DND-41 (cell line): ENCODE data around the gene TRDMT1.

Experiments
- ATAC-seq: fragments of 200-7000 bp; cut with Tn5 transposase; 3 replicates; pipeline ENCODE4 v1.9.1; 2021; ENCODE audit warnings: low read depth; ENCODE audit not compliant: insufficient read depth
- DNase-seq: peaks from one replicate; pipeline ENCODE4 v3.0.0-alpha.2; 2020
- H2AFZ ChIP-seq: 2 replicates; pipeline ENCODE4 v1.6.0; 2012; ENCODE audit warnings: low read depth, low read length
- H3K27ac ChIP-seq: 2 replicates; pipeline ENCODE4 v1.5.1; 2012; ENCODE audit warnings: low read length, inconsistent platforms
- H3K27me3 ChIP-seq: fragments of 200-600 bp; sonication (generic); 2 replicates; pipeline ENCODE4 v1.6.0; 2012; ENCODE audit warnings: low read length, mild to moderate bottlenecking, inconsistent platforms; ENCODE audit not compliant: insufficient read depth, poor library complexity
- H3K36me3 ChIP-seq: 2 replicates; pipeline ENCODE4 v1.5.1; 2012; ENCODE audit warnings: low read length, inconsistent platforms; ENCODE audit not compliant: insufficient read depth
- H3K4me1 ChIP-seq: 2 replicates; pipeline ENCODE4 v1.5.1; 2012; ENCODE audit warnings: mild to moderate bottlenecking, low read length; ENCODE audit not compliant: insufficient read depth
- H3K4me2 ChIP-seq: 2 replicates; pipeline ENCODE4 v1.6.0; 2012; ENCODE audit warnings: mild to moderate bottlenecking, moderate library complexity, low read length, inconsistent platforms; ENCODE audit not compliant: insufficient read depth
- H3K4me3 ChIP-seq, 2 experiments: fragments of 200-600 bp in 1 of 2; shearing (Covaris generic) in 1 of 2; 2 replicates each; pipeline ENCODE4 v1.5.1; 2012 to 2016; ENCODE audit warnings: inconsistent platforms in 2 of 2, low read length in 2 of 2, mild to moderate bottlenecking in 2 of 2, low read depth in 1 of 2, moderate library complexity in 1 of 2
- H3K79me2 ChIP-seq: 2 replicates; pipeline ENCODE4 v1.6.0; 2012; ENCODE audit warnings: low read length, inconsistent platforms; ENCODE audit not compliant: insufficient read depth
- H3K9ac ChIP-seq: 2 replicates; pipeline ENCODE4 v1.6.0; 2012; ENCODE audit warnings: low read depth, mild to moderate bottlenecking, inconsistent platforms, low read length, moderate library complexity
- H3K9me3 ChIP-seq: 2 replicates; pipeline ENCODE4 v1.5.1; 2012; ENCODE audit warnings: low read length, moderate library complexity, mild to moderate bottlenecking, inconsistent platforms; ENCODE audit not compliant: insufficient read depth, severe bottlenecking
- H4K20me1 ChIP-seq: 2 replicates; pipeline ENCODE4 v1.6.0; 2012; ENCODE audit warnings: low read length; ENCODE audit not compliant: insufficient read depth
- CTCF ChIP-seq: IDR thresholded peaks from 2 replicates; pipeline ENCODE4 v1.5.1; 2012; ENCODE audit warnings: borderline replicate concordance, low read length, moderate library complexity, mild to moderate bottlenecking; ENCODE audit not compliant: poor library complexity, severe bottlenecking; ENCODE audit errors: extremely low read depth
- EZH2 ChIP-seq: IDR thresholded peaks from 3 replicates; pipeline ENCODE4 v1.6.1; 2012; ENCODE audit warnings: borderline replicate concordance, low read depth, mild to moderate bottlenecking, moderate library complexity, low read length, inconsistent platforms; ENCODE audit not compliant: severe bottlenecking

TRDMT1 gene

GRCh38 chr10:17248964-17249363, 47.5 kb upstream of the TRDMT1 start:
- ATAC-seq: no peak
- H3K4me3 ChIP-seq: no peak overlapping the region
- H4K20me1 ChIP-seq: no peaks in the 10 kb centered on the region
- no peak overlapping the region for H3K27ac ChIP-seq
- DNase-seq: no peak
- H2AFZ ChIP-seq: no peak overlapping the region
- TF ChIP-seq EZH2 (no peak), CTCF (no peak)
- H3K9ac ChIP-seq: no peak overlapping the region
- H3K79me2 ChIP-seq: no peaks in the 10 kb centered on the region
- no peaks in the 10 kb centered on the region for H3K9me3 ChIP-seq
- H3K4me1 ChIP-seq: no peaks in the 10 kb centered on the region
- H3K4me2 ChIP-seq: no peak overlapping the region
- H3K36me3 ChIP-seq: no peaks in the 10 kb centered on the region
- H3K27me3 ChIP-seq: no peaks in the 10 kb centered on the region

GRCh38 chr10:17247210-17247609, 45.7 kb upstream of the TRDMT1 start:
- H3K4me1 ChIP-seq: no peaks in the 10 kb centered on the region

GRCh38 chr10:17244700-17245365, 43.4 kb upstream of the TRDMT1 start:
- H3K36me3 ChIP-seq: no peaks in the 10 kb centered on the region
- ATAC-seq: no peak
- H3K27ac ChIP-seq: no peak overlapping the region
- no peaks in the 10 kb centered on the region for H3K79me2 ChIP-seq
- no peak overlapping the region for H3K9ac ChIP-seq
- TF ChIP-seq CTCF (no peak), EZH2 (no peak)
- H3K4me3 ChIP-seq: no peak overlapping the region
- H3K27me3 ChIP-seq: no peaks in the 10 kb centered on the region
- H4K20me1 ChIP-seq: no peaks in the 10 kb centered on the region
- no peak for DNase-seq
- H2AFZ ChIP-seq: no peak overlapping the region
- H3K4me2 ChIP-seq: no peak overlapping the region
- H3K4me1 ChIP-seq: no peaks in the 10 kb centered on the region
- no peaks in the 10 kb centered on the region for H3K9me3 ChIP-seq

More at GRCh38 chr10:17247210-17247609, 45.7 kb upstream of the TRDMT1 start:
- H2AFZ ChIP-seq: no peak overlapping the region
- H3K4me3 ChIP-seq: no peak overlapping the region
- H3K9me3 ChIP-seq: no peaks in the 10 kb centered on the region
- H3K9ac ChIP-seq: no peak overlapping the region
- no peaks in the 10 kb centered on the region for H3K27me3 ChIP-seq
- ATAC-seq: no peak
- H3K36me3 ChIP-seq: no peaks in the 10 kb centered on the region
- no peak for DNase-seq
- no peak overlapping the region for H3K27ac ChIP-seq
- H3K4me2 ChIP-seq: no peak overlapping the region
- TF ChIP-seq CTCF: no peak
- no peak for TF ChIP-seq EZH2
- no peaks in the 10 kb centered on the region for H3K79me2 ChIP-seq
- no peaks in the 10 kb centered on the region for H4K20me1 ChIP-seq
